Body of pancreas (tissue), 4 donors: ENCODE data around the gene ABTB1.

Source experiments
- CTCF ChIP-seq, 7 experiments: fragments of 450-650 bp in 4 of 7; fragments of 200-600 bp in 3 of 7; sonication (generic) in 3 of 7; IDR thresholded peaks; one replicate each; pipeline ENCODE4 v1.5.1; 2016 to 2019; ENCODE audit warnings: antibody characterized with exemption in 7 of 7
- POLR2A ChIP-seq, 3 donors: fragments of 450-650 bp; IDR thresholded peaks; one replicate each; pipeline ENCODE4 v1.6.1; 2016; ENCODE audit warnings: antibody characterized with exemption in 3 of 3, mild to moderate bottlenecking in 2 of 3

DNA sequence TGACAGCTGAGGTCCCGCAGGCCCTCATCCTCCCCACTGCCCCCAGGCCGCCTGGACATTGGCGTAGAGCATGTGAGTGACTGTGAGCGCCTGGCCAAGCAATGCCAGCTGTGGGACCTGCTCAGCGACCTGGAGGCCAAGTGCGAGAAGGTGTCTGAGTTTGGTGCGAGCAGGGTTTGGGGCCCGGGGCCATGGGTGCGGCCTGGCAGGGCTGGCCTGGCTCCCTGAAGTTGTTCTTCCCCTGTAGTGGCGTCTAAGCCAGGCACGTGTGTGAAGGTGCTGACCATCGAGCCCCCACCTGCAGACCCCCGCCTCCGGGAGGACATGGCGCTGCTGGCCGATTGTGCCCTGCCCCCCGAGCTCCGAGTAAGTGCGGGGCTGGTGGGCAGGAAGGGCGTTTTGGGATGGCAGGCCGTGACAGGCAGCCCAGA, 4.2 kb downstream of the ABTB1 start:
- TF ChIP-seq CTCF (IDR thresholded peaks at IDR 0.05) (no peak), POLR2A (IDR thresholded peaks at IDR 0.05) (no peak)
